K562 (cell line): ENCODE measurements around the gene CFAP20. TPM values are rescaled to one million over a fixed set of nuclear protein-coding genes. Genes with fewer than 3 reads are reported as not detected.

Experiments used
- ATAC-seq: fragments of 200-7000 bp; cut with Tn5 transposase; 3 replicates; pipeline ENCODE4 v1.9.1; 2020; ENCODE audit warnings: moderate library complexity
- BruUV-seq: library from RNA; stranded (reverse); fragments of 400-500 nt; replicated peaks from 2 replicates; lab custom pipeline; 2021; lab: Mats Ljungman, UMichigan
- CTCF ChIA-PET: fragments of 300-600 bp; formaldehyde crosslinking; extraction: SDS; loops from one replicate; lab custom pipeline; 2021; ENCODE audit warnings: low intra/inter-chr PET ratio; lab: Yijun Ruan, JAX
- POLR2A ChIA-PET: fragments of 300-600, 350-650 bp; sonication (Branson Sonifier 250); formaldehyde crosslinking; extraction: SDS; loops from one replicate; lab custom pipeline; 2021; ENCODE audit warnings: antibody characterized with exemption, inconsistent platforms; lab: Yijun Ruan, JAX
- DNase-seq, 4 experiments: peaks; one replicate each; pipeline versions ENCODE4 v3.0.0 to v3.0.0-alpha.2; 2011 to 2018; ENCODE audit warnings: low spot score in 3 of 4, mixed read lengths in 3 of 4; ENCODE audit errors: extremely low read depth in 1 of 4
- FAIRE-seq: peaks from 2 replicates; lab custom pipeline; 2011; peaks lifted over from hg19 to GRCh38; lab: Jason Lieb, UNC
- H2AFZ ChIP-seq: 2 replicates; pipeline ENCODE4 v1.6.0; 2011; ENCODE audit warnings: low read depth, low read length, control low read depth, inconsistent platforms
- H3K27ac ChIP-seq: fragments of 200-600 bp; 3 replicates; pipeline ENCODE4 v1.8.0; 2011; ENCODE audit warnings: low read depth, mild to moderate bottlenecking, control low read depth, inconsistent platforms, low read length, moderate library complexity, mixed read lengths; ENCODE audit errors: extremely low read depth
- H3K27me3 ChIP-seq, 2 experiments: fragments of 300-600 bp in 1 of 2; 2 replicates in 1 of 2; 3 replicates in 1 of 2; pipeline versions ENCODE4 v1.6.0 to v1.8.0; 2011; ENCODE audit warnings: inconsistent platforms in 2 of 2, low read length in 2 of 2, mild to moderate bottlenecking in 1 of 2, mixed read lengths in 1 of 2, moderate library complexity in 1 of 2; ENCODE audit not compliant: control insufficient read depth in 2 of 2, insufficient read depth in 2 of 2
- H3K36me3 ChIP-seq: fragments of 300-600 bp; 3 replicates; pipeline ENCODE4 v1.8.0; 2011; ENCODE audit warnings: mild to moderate bottlenecking, low read length, inconsistent platforms; ENCODE audit not compliant: control insufficient read depth, insufficient read depth
- H3K4me1 ChIP-seq, 2 experiments: fragments of 200-600 bp in 1 of 2; replicated peaks in 1 of 2; 2 replicates in 1 of 2; 3 replicates in 1 of 2; pipeline versions ENCODE4 v1.5.1 to v1.8.0; 2011; ENCODE audit warnings: inconsistent platforms in 2 of 2, low read length in 2 of 2, mild to moderate bottlenecking in 1 of 2, mixed read lengths in 1 of 2, moderate library complexity in 1 of 2; ENCODE audit not compliant: control insufficient read depth in 2 of 2, insufficient read depth in 2 of 2
- H3K4me2 ChIP-seq: 2 replicates; pipeline ENCODE4 v1.6.1; 2011; ENCODE audit warnings: low read length, control low read depth, inconsistent platforms, mixed read lengths; ENCODE audit not compliant: insufficient read depth
- H3K4me3 ChIP-seq: fragments of 200-600 bp; sonication (generic), shearing (Covaris generic); 2 replicates; pipeline ENCODE4 v1.5.1; 2016; ENCODE audit warnings: control low read depth, inconsistent platforms
- H3K79me2 ChIP-seq: fragments of 200-600 bp; 3 replicates; pipeline ENCODE4 v1.8.0; 2011; ENCODE audit warnings: low read length, inconsistent platforms; ENCODE audit not compliant: control insufficient read depth, insufficient read depth
- H3K9ac ChIP-seq, 2 experiments: 2 replicates each; pipeline versions ENCODE4 v1.6.0 to v1.6.1; 2011; ENCODE audit warnings: low read depth in 2 of 2, low read length in 2 of 2, control low read depth in 1 of 2, inconsistent platforms in 1 of 2, mild to moderate bottlenecking in 1 of 2, mixed read lengths in 1 of 2; ENCODE audit not compliant: insufficient read depth in 1 of 2
- H3K9me1 ChIP-seq: one replicate; pipeline ENCODE4 v1.6.0; 2011; ENCODE audit warnings: inconsistent platforms, mild to moderate bottlenecking, low read length, moderate library complexity; ENCODE audit not compliant: control insufficient read depth, insufficient read depth
- H3K9me3 ChIP-seq: replicated peaks from 2 replicates; pipeline ENCODE4 v1.5.1; 2011; ENCODE audit warnings: low read depth, low read length, inconsistent platforms; ENCODE audit not compliant: control insufficient read depth, insufficient read depth
- H4K20me1 ChIP-seq: replicated peaks from 2 replicates; pipeline ENCODE4 v1.6.1; 2011; ENCODE audit warnings: low read length, inconsistent platforms, mixed read lengths; ENCODE audit not compliant: control insufficient read depth, insufficient read depth
- ARID4B ChIP-seq: sonication (generic); formaldehyde crosslinking; IDR thresholded peaks from 2 replicates; pipeline ENCODE4 v1.8.0; 2022; ENCODE audit warnings: mild to moderate bottlenecking, missing genetic modification reagents
- CBX2 ChIP-seq: fragments of 200-600 bp; sonication (generic); IDR thresholded peaks from one replicate; pipeline ENCODE4 v1.6.1; 2012; ENCODE audit warnings: mild to moderate bottlenecking, low read length, inconsistent platforms; ENCODE audit not compliant: insufficient read depth, poor library complexity, severe bottlenecking
- CHD4 ChIP-seq: fragments of 200-600 bp; sonication (generic); IDR thresholded peaks from 3 replicates; pipeline ENCODE4 v1.6.1; 2012; ENCODE audit warnings: low read depth, mild to moderate bottlenecking, mixed read lengths, low read length, inconsistent platforms; ENCODE audit not compliant: insufficient read depth, insufficient replicate concordance, poor library complexity, severe bottlenecking
- EGR1 ChIP-seq: fragments of 450-650 bp; conservative IDR thresholded peaks from 2 replicates; pipeline ENCODE4 v1.6.1; 2017; ENCODE audit warnings: mild to moderate bottlenecking
- ERF ChIP-seq: fragments of 450-650 bp; formaldehyde crosslinking; IDR thresholded peaks from 2 replicates; pipeline ENCODE4 v1.4.0; 2020; ENCODE audit warnings: mild to moderate bottlenecking, mixed read lengths
- MCM7 ChIP-seq, 2 experiments: fragments of 450-650 bp; IDR thresholded peaks; 2 replicates each; pipeline ENCODE4 v1.6.1; 2016 to 2018
- NFATC3 ChIP-seq: fragments of 450-650 bp; IDR thresholded peaks from 2 replicates; pipeline ENCODE4 v1.6.1; 2017; ENCODE audit warnings: mild to moderate bottlenecking
- NFIC ChIP-seq: fragments of 450-650 bp; IDR thresholded peaks from 2 replicates; pipeline ENCODE4 v1.6.1; 2017; ENCODE audit warnings: mild to moderate bottlenecking, inconsistent platforms
- NR2C1 ChIP-seq, 2 experiments: fragments of 450-650 bp; IDR thresholded peaks; 2 replicates each; pipeline ENCODE4 v1.6.1; 2017; ENCODE audit warnings: mild to moderate bottlenecking in 2 of 2, antibody characterized with exemption in 1 of 2, inconsistent platforms in 1 of 2, missing compliant biosample characterization in 1 of 2, missing genetic modification characterization in 1 of 2
- SLC30A9 ChIP-seq: fragments of 250-450 bp; sonication (Bioruptor Pico); IDR thresholded peaks from 2 replicates; pipeline ENCODE4 v1.8.0; 2022; ENCODE audit warnings: mild to moderate bottlenecking, moderate library complexity
- TCFL5 ChIP-seq: fragments of 250-450 bp; sonication (Bioruptor Pico); conservative IDR thresholded peaks from 2 replicates; pipeline ENCODE4 v1.6.1; 2021; ENCODE audit warnings: mild to moderate bottlenecking, moderate library complexity, matching md5 sums
- ZNF644 ChIP-seq: fragments of 200-800 bp; sonication (Bioruptor generic); IDR thresholded peaks from 2 replicates; pipeline ENCODE4 v1.6.1; 2016; ENCODE audit warnings: low read depth, missing genetic modification characterization, missing compliant biosample characterization
- ZNF740 ChIP-seq, 3 experiments: fragments of 200-800 bp in 1 of 3; sonication (Bioruptor generic) in 1 of 3; sonication (generic) in 1 of 3; formaldehyde crosslinking in 1 of 3; IDR thresholded peaks; 2 replicates each; pipeline versions ENCODE4 v1.6.1 to v1.8.0; 2016 to 2022; ENCODE audit warnings: mild to moderate bottlenecking in 2 of 3, missing compliant biosample characterization in 2 of 3, missing genetic modification characterization in 2 of 3, missing genetic modification reagents in 1 of 3
- ZNF764 ChIP-seq: fragments of 250-450 bp; sonication (Bioruptor Pico); IDR thresholded peaks from 2 replicates; pipeline ENCODE4 v1.4.0; 2020; ENCODE audit warnings: low read depth, mild to moderate bottlenecking, moderate library complexity
- WGBS: fragments of 100-300 bp; shearing (Covaris generic); methylation state at CpG from one replicate; pipeline ENCODE4 v1.1.6; 2016; ENCODE audit warnings: low coverage, mixed read lengths; ENCODE audit not compliant: insufficient coverage; ENCODE audit errors: missing lambda C conversion rate; 5-methylcytosine and 5-hydroxymethylcytosine counted together
- in situ Hi-C: fragments of 300-500 bp; cut with MboI; formaldehyde crosslinking; loops from 4 replicates; pipeline ENCODE4 v1.15.0; 2018; ENCODE audit warnings: inconsistent platforms, mixed read lengths
- intact Hi-C: fragments of 100-400 bp; cut with micrococcal nuclease; formaldehyde crosslinking; loops from 2 replicates; pipeline ENCODE4 v1.14.2; 2022
- polyA plus RNA-seq, 8 experiments: library from polyadenylated mRNA; depleted of rRNA in 4 of 8; stranded (reverse) in 5 of 8; unstranded in 3 of 8; fragments of >200 nt; fragmentation: Nextera tagmentation in 2 of 8; fragmentation: Illumina TruSeq in 1 of 8; extraction: Ambion mirVana in 2 of 8; extraction: Trizol in 1 of 8; gene quantifications; 2 replicates each; pipeline versions ENCODE4 v1.2.1 to v1.2.3, GENCODE V29; 2011 to 2014; ENCODE audit warnings: inconsistent platforms in 1 of 8, missing spikeins in 1 of 8
- total RNA-seq, 7 experiments: library from RNA; depleted of rRNA in 6 of 7; stranded (reverse); fragments of >200 nt in 6 of 7; fragmentation: Illumina TruSeq in 2 of 7; extraction: Trizol in 2 of 7; gene quantifications; 2 replicates each; pipeline versions ENCODE4 v1.2.1 to v1.2.3, GENCODE V29; 2011 to 2021; ENCODE audit warnings: low replicate concordance in 1 of 7

The CFAP20 gene
- total and polyA plus RNA-seq, 9 of the 15 experiments (the other 6 are each of a cell fraction or from before 2014, with no cell fraction given), result 20.5 to 90.5 (median 75.3) TPM

- TF ChIP-seq ZNF764 (no peak), ARID4B (CRISPR knock-in tag) (no peak), ZNF740 (CRISPR knock-in tag; IDR thresholded peaks at IDR 0.05) (peak; percentile 77), ZNF740 (tag; IDR thresholded peaks at IDR 0.05) (no peak), SLC30A9 (CRISPR knock-in tag) (no peak), EGR1 (peak; percentile 66), ZNF644 (tag) (no peak), NFATC3 (no peak), CBX2 (no peak), NFIC (peak; percentile 49; the same call in 1 of the 2 replicates), CHD4 (no peak), NR2C1 (IDR thresholded peaks at IDR 0.05) (no peak), NR2C1 (tag; IDR thresholded peaks at IDR 0.05) (no peak), TCFL5 (no peak), ERF (no peak), MCM7 (IDR thresholded peaks at IDR 0.05) (no peak)
- no peaks in the 10 kb centered on the region for H3K36me3 ChIP-seq
- H3K4me1 ChIP-seq, result peaks cover 0 to 8% of the 10 kb centered on the region in 2 experiments; a peak in 2 of 5 replicates
- no peak overlapping the region for H3K4me3 ChIP-seq
- no peaks in the 10 kb centered on the region for H3K79me2 ChIP-seq
- FAIRE-seq (no peak), DNase-seq (peak; percentile 22 to 39 (median 36)), ATAC-seq (no peak)
- peaks cover 6 to 13% of the 10 kb centered on the region in 2 experiments; a peak in 3 of 5 replicates for H3K27me3 ChIP-seq
- ChIA-PET POLR2A (interaction anchor here (1.2 kb wide), 1 partner anchor 67 kb away, joined by 4 read pairs; no protein-coding TSS in a partner anchor), CTCF (no interaction called here)
- intact Hi-C loops (loop anchor here (10.0 kb wide), 1 partner anchor 521 kb away; no protein-coding TSS in a partner anchor), in situ Hi-C loops (loop anchor here (10.0 kb wide), 1 partner anchor 201 kb away; no protein-coding TSS in a partner anchor)
- H3K9me1 ChIP-seq, result no peaks in the 10 kb centered on the region
- H2AFZ ChIP-seq, result no peak overlapping the region
- no peak overlapping the region for H3K4me2 ChIP-seq
- no peak overlapping the region for H3K9ac ChIP-seq
- no peak overlapping the region for H3K27ac ChIP-seq
- 9% methylated on average over 2 of the region's 2 CpGs for WGBS
- H4K20me1 ChIP-seq, result peaks cover 3% of the 10 kb centered on the region; the same call in 1 of the 2 replicates
- H3K9me3 ChIP-seq, result no peaks in the 10 kb centered on the region
- BruUV-seq, result no TSS peak
Observed at GRCh38 chr16:58096249-58096648, 32.9 kb downstream of the CFAP20 start.
